Astrocyte (in vitro differentiated cells and primary cell): ENCODE measurements around the gene LYRM4. TPM values are rescaled to one million over a fixed set of nuclear protein-coding genes. Genes with fewer than 3 reads are reported as not detected.

Experiments used
- DNase-seq: peaks from one replicate; pipeline ENCODE4 v3.0.0-alpha.2; 2010; ENCODE audit warnings: low read depth
- FAIRE-seq: peaks from 2 replicates; lab custom pipeline; 2011; peaks lifted over from hg19 to GRCh38; lab: Jason Lieb, UNC
- H2AFZ ChIP-seq: 2 replicates; pipeline ENCODE4 v1.6.0; 2012; ENCODE audit warnings: low read depth, low read length, inconsistent platforms
- H3K27ac ChIP-seq: 2 replicates; pipeline ENCODE4 v1.5.1; 2011; ENCODE audit warnings: low read depth, low read length, inconsistent platforms
- H3K27me3 ChIP-seq: 2 replicates; pipeline ENCODE4 v1.6.0; 2011; ENCODE audit warnings: low read length, inconsistent platforms; ENCODE audit not compliant: insufficient read depth
- H3K36me3 ChIP-seq: 2 replicates; pipeline ENCODE4 v1.5.1; 2011; ENCODE audit warnings: low read length, inconsistent platforms; ENCODE audit not compliant: insufficient read depth
- H3K4me1 ChIP-seq: 2 replicates; pipeline ENCODE4 v1.5.1; 2011; ENCODE audit warnings: low read length, inconsistent platforms; ENCODE audit not compliant: insufficient read depth
- H3K4me2 ChIP-seq: 2 replicates; pipeline ENCODE4 v1.6.0; 2012; ENCODE audit warnings: low read length, inconsistent platforms
- H3K4me3 ChIP-seq: 2 replicates; pipeline ENCODE4 v1.5.1; 2011; ENCODE audit warnings: low read depth, mild to moderate bottlenecking, low read length, inconsistent platforms; ENCODE audit not compliant: insufficient read depth
- H3K79me2 ChIP-seq: 2 replicates; pipeline ENCODE4 v1.6.0; 2012; ENCODE audit warnings: mild to moderate bottlenecking, low read length, inconsistent platforms; ENCODE audit not compliant: insufficient read depth
- H3K9ac ChIP-seq: 2 replicates; pipeline ENCODE4 v1.6.0; 2012; ENCODE audit warnings: mild to moderate bottlenecking, low read length, inconsistent platforms
- H3K9me3 ChIP-seq: 2 replicates; pipeline ENCODE4 v1.5.1; 2012; ENCODE audit warnings: low read depth, mild to moderate bottlenecking, low read length, inconsistent platforms; ENCODE audit not compliant: insufficient read depth
- H4K20me1 ChIP-seq: 2 replicates; pipeline ENCODE4 v1.6.0; 2012; ENCODE audit warnings: low read length, inconsistent platforms; ENCODE audit not compliant: insufficient read depth
- H3K27ac Mint-ChIP-seq: one replicate; pipeline ENCODE4 v1.8.0; 2021; ENCODE audit warnings: mild to moderate bottlenecking, mixed read lengths; ENCODE audit not compliant: unreplicated experiment
- H3K27me3 Mint-ChIP-seq: one replicate; pipeline ENCODE4 v1.8.0; 2021; ENCODE audit warnings: low read depth, mixed read lengths; ENCODE audit not compliant: unreplicated experiment
- H3K36me3 Mint-ChIP-seq: one replicate; pipeline ENCODE4 v1.8.0; 2021; ENCODE audit warnings: low read depth, mixed read lengths; ENCODE audit not compliant: unreplicated experiment
- H3K4me1 Mint-ChIP-seq: one replicate; pipeline ENCODE4 v1.8.0; 2021; ENCODE audit warnings: low read depth, mixed read lengths; ENCODE audit not compliant: unreplicated experiment
- H3K4me3 Mint-ChIP-seq: one replicate; pipeline ENCODE4 v1.8.0; 2021; ENCODE audit warnings: mild to moderate bottlenecking, moderate library complexity, mixed read lengths; ENCODE audit not compliant: unreplicated experiment
- H3K9me3 Mint-ChIP-seq: one replicate; pipeline ENCODE4 v1.8.0; 2021; ENCODE audit warnings: mild to moderate bottlenecking, mixed read lengths; ENCODE audit not compliant: unreplicated experiment
- CTCF ChIP-seq: IDR thresholded peaks from 2 replicates; pipeline ENCODE4 v1.5.1; 2011; ENCODE audit warnings: low read depth, mild to moderate bottlenecking, inconsistent platforms, low read length, moderate library complexity; ENCODE audit not compliant: insufficient read depth
- EZH2 ChIP-seq: IDR thresholded peaks from 2 replicates; pipeline ENCODE4 v1.6.1; 2012; ENCODE audit warnings: mild to moderate bottlenecking, low read length, inconsistent platforms; ENCODE audit not compliant: insufficient read depth
- total RNA-seq: library from RNA; stranded (reverse); gene quantifications from 2 replicates; pipeline ENCODE4 v1.2.1, GENCODE V29; 2021

The LYRM4 gene
- total RNA-seq, 1 donor from 2014 or later = 39.1 TPM

DNA sequence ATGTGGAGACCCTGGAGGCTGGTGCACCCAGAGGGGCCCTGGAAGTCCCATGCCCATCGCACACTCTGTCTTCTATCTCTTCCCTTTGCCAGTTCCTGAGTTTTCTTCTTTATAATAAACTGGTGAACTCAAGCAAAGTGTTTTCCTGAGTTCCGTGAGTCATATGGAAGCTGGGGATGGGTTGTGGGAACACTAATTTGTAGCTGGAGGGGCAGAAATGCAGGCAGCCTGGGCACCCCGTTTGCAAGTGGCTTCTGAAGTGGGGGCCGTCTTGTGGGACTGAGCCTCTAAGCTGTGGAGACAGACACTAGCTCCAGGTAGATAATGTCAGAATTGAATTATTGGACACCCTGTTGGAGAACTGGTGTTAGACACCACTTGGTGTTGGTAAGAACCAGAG is 178.8 kb downstream of the LYRM4 start:
- no peak for TF ChIP-seq EZH2
- TF ChIP-seq CTCF = no peak
- H3K4me1 Mint-ChIP-seq = peaks cover 16% of the 10 kb centered on the region
- no peak overlapping the region for H3K4me3 Mint-ChIP-seq
- DNase-seq (no peak), FAIRE-seq (no peak)
- Histone ChIP-seq H3K9me3 (no peaks in the 10 kb centered on the region), H3K36me3 (no peaks in the 10 kb centered on the region), H3K79me2 (no peaks in the 10 kb centered on the region), H4K20me1 (no peaks in the 10 kb centered on the region), H3K4me1 (peaks cover 18% of the 10 kb centered on the region), H3K27me3 (peaks cover 10% of the 10 kb centered on the region), H3K27ac (peak overlapping the region; percentile 33), H3K4me3 (no peak overlapping the region), H3K4me2 (peak overlapping the region; percentile 40), H2AFZ (no peak overlapping the region), H3K9ac (no peak overlapping the region)
- no peaks in the 10 kb centered on the region for H3K36me3 Mint-ChIP-seq
- no peak overlapping the region for H3K27ac Mint-ChIP-seq
- peaks cover 9% of the 10 kb centered on the region for H3K27me3 Mint-ChIP-seq
- peaks cover 3% of the 10 kb centered on the region for H3K9me3 Mint-ChIP-seq

DNA sequence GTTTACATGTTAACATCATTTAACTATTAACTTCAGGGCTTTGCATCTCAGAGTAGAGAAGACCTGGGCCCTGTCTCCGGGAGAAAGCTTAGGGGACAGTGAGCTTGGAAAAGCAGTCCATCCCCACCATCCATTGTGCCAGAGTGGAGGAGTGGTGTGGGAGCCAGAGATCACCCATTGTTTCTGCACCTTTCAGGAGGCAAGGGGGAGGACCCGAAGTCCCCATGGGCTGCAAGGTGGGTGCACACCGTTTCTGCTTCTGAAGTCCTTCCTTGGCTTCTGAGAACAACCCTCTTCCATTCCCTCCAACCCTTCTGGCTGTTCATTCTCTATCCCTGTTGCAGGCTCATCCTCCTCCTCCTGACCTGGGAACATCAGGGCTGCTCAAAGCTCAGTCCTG is 179.6 kb downstream of the LYRM4 start:
- no peak for DNase-seq
- no peak for TF ChIP-seq EZH2
- TF ChIP-seq CTCF = no peak
- no peak for FAIRE-seq

GRCh38 chr6:5080574-5080973 is 180.2 kb downstream of the LYRM4 start:
- Histone ChIP-seq H3K36me3 (no peaks in the 10 kb centered on the region), H3K4me2 (no peak overlapping the region), H2AFZ (no peak overlapping the region), H3K27me3 (no peaks in the 10 kb centered on the region), H3K27ac (no peak overlapping the region), H3K4me3 (no peak overlapping the region), H3K9ac (no peak overlapping the region), H3K4me1 (peaks cover 18% of the 10 kb centered on the region), H3K9me3 (no peaks in the 10 kb centered on the region), H4K20me1 (no peaks in the 10 kb centered on the region), H3K79me2 (no peaks in the 10 kb centered on the region)
- H3K9me3 Mint-ChIP-seq = peaks cover 3% of the 10 kb centered on the region
- H3K27me3 Mint-ChIP-seq = peaks cover 2% of the 10 kb centered on the region
- H3K4me1 Mint-ChIP-seq = peaks cover 16% of the 10 kb centered on the region
- H3K27ac Mint-ChIP-seq = no peak overlapping the region
- TF ChIP-seq EZH2 (no peak), CTCF (no peak)
- no peak overlapping the region for H3K4me3 Mint-ChIP-seq
- DNase-seq (no peak), FAIRE-seq (no peak)
- H3K36me3 Mint-ChIP-seq = no peaks in the 10 kb centered on the region

More for the DNA sequence above, 179.6 kb downstream of the LYRM4 start:
- Histone ChIP-seq H4K20me1 (no peaks in the 10 kb centered on the region), H3K4me2 (no peak overlapping the region), H3K27ac (no peak overlapping the region), H3K9me3 (no peaks in the 10 kb centered on the region), H3K4me1 (peaks cover 18% of the 10 kb centered on the region), H3K79me2 (no peaks in the 10 kb centered on the region), H3K36me3 (no peaks in the 10 kb centered on the region), H3K9ac (no peak overlapping the region), H2AFZ (no peak overlapping the region), H3K4me3 (no peak overlapping the region), H3K27me3 (peaks cover 3% of the 10 kb centered on the region)
- Mint-ChIP-seq H3K4me1 (peaks cover 16% of the 10 kb centered on the region), H3K27me3 (peaks cover 2% of the 10 kb centered on the region), H3K9me3 (peaks cover 3% of the 10 kb centered on the region), H3K27ac (no peak overlapping the region), H3K36me3 (no peaks in the 10 kb centered on the region), H3K4me3 (no peak overlapping the region)
